C4-2B (cell line): Measurements from ENCODE around the gene SLX1A.
"Not testable (repeated sequence)": the region's sequence is repeated elsewhere in the genome, so short reads cannot be mapped to it uniquely, and the experiment has no call there.

Experiments
- ZFX ChIP-seq: fragments of 450-650 bp; IDR thresholded peaks from 2 replicates; pipeline ENCODE4 v1.6.1; 2017
- TF ChIP-seq, protein P1 (sequence below): fragments of 450-650 bp; conservative IDR thresholded peaks from 2 replicates; pipeline ENCODE4 v1.5.1; 2017; ENCODE audit warnings: mild to moderate bottlenecking

DNA sequence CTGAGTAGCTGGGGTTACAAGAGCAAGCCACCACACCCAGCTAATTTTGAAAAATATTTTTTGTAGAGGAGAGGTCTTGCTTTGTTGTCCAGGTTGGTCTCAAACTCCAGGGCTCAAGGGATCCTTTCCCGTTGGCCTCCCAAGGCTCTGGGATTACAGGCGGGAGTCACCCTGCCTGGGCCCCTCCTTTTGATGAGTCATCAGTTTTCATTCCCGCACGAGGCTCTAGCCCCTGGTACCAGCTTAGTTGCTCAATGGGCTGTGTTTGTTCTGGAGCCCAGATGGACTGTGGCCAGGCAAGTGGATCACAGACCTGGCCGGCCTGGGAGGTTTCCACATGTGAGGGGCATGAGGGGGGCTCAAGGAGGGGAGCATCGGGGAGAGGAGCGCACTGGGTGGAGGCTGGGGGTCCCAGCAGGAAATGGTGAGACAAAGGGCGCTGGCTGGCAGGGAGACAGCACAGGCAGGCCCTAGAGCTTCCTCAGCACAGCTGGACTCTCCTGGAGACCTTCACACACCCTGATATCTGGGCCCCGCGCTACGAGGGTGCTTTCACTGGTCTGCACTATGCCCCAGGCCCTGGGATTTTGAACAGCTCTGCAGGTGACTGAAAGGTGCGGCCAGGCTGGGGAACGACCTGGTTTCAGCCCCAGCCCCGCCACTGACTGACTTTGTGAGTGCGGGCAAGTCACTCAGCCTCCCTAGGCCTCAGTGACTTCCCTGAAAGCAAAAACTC lies 6.1 kb downstream of the SLX1A start:
- TF ChIP-seq, protein P1, sequence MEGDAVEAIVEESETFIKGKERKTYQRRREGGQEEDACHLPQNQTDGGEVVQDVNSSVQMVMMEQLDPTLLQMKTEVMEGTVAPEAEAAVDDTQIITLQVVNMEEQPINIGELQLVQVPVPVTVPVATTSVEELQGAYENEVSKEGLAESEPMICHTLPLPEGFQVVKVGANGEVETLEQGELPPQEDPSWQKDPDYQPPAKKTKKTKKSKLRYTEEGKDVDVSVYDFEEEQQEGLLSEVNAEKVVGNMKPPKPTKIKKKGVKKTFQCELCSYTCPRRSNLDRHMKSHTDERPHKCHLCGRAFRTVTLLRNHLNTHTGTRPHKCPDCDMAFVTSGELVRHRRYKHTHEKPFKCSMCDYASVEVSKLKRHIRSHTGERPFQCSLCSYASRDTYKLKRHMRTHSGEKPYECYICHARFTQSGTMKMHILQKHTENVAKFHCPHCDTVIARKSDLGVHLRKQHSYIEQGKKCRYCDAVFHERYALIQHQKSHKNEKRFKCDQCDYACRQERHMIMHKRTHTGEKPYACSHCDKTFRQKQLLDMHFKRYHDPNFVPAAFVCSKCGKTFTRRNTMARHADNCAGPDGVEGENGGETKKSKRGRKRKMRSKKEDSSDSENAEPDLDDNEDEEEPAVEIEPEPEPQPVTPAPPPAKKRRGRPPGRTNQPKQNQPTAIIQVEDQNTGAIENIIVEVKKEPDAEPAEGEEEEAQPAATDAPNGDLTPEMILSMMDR = not testable (repeated sequence)
- not testable (repeated sequence) for TF ChIP-seq ZFX
